ENCODE results near the gene PTPRG.

- TF ChIP-seq CTCF (optimal IDR thresholded peaks at IDR 0.05 in 1 of 3, IDR thresholded peaks at IDR 0.05 in 1 of 3, conservative IDR thresholded peaks at IDR 0.05 in 1 of 3; ENCODE audit: extremely low read depth in 1 of 3, insufficient read depth in 2 of 3, low read length in 3 of 3) (no peak), EZH2 (IDR thresholded peaks at IDR 0.05; ENCODE audit: low read length) (no peak)
These were observed 464.5 kb downstream of the PTPRG start for GRCh38 chr3:62025913-62026312.

Measured in keratinocyte (primary cell).